Measurements from ENCODE around the gene RBM33. TPM values are rescaled to one million over a fixed set of nuclear protein-coding genes. Genes with fewer than 3 reads are reported as not detected.

RBM33 gene
- total RNA-seq, 1 donor from 2014 or later = 40.6 TPM

- DNase-seq (ENCODE audit: low spot score) (no peak), ATAC-seq (no peak)
Measured at GRCh38 chr7:155804897-155805825, 160.7 kb downstream of the RBM33 start.

GRCh38 chr7:155805826-155806095 lies 161.3 kb downstream of the RBM33 start:
- DNase-seq (ENCODE audit: low spot score) = no peak

DNA sequence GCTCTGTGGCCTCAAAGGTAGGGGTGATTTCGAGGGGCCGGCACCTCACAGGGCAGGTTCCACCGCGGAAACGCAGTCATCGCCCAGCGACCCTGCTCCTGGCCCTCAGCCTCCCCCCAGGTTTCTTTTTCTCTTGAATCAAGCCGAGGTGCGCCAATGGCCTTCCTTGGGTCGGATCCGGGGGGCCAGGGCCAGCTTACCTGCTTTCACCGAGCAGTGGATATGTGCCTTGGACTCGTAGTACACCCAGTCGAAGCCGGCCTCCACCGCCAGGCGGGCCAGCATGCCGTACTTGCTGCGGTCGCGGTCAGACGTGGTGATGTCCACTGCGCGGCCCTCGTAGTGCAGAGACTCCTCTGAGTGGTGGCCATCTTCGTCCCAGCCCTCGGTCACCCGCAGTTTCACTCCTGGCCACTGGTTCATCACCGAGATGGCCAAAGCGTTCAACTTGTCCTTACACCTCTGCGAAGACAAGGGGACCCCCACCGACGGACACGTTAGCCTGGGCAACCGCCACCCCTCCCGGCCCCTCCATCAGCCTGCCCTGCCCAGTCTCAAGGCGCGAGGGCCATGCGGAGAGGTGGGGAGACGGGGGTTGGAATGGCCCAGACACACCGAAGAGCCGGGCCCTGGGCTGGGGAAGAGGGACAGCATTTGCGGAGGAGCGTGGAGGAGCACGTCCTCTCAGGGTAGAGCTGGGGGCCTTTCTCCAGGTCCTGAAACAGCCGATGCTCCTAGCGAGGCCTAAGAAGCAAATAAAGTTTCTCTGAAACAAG lies 161.8 kb downstream of the RBM33 start:
- ATAC-seq = no peak

More at GRCh38 chr7:155805826-155806095, 161.3 kb downstream of the RBM33 start:
- no peak for ATAC-seq

GRCh38 chr7:155807065-155807671 lies 162.7 kb downstream of the RBM33 start:
- no peak for ATAC-seq
- DNase-seq (ENCODE audit: low spot score) = no peak

More for the DNA sequence above, 161.8 kb downstream of the RBM33 start:
- DNase-seq (ENCODE audit: low spot score) = no peak

- ATAC-seq = peak; percentile 53
- DNase-seq (ENCODE audit: low spot score) = peak; percentile 87
Measured at GRCh38 chr7:155807789-155808548, 163.5 kb downstream of the RBM33 start.

DNA sequence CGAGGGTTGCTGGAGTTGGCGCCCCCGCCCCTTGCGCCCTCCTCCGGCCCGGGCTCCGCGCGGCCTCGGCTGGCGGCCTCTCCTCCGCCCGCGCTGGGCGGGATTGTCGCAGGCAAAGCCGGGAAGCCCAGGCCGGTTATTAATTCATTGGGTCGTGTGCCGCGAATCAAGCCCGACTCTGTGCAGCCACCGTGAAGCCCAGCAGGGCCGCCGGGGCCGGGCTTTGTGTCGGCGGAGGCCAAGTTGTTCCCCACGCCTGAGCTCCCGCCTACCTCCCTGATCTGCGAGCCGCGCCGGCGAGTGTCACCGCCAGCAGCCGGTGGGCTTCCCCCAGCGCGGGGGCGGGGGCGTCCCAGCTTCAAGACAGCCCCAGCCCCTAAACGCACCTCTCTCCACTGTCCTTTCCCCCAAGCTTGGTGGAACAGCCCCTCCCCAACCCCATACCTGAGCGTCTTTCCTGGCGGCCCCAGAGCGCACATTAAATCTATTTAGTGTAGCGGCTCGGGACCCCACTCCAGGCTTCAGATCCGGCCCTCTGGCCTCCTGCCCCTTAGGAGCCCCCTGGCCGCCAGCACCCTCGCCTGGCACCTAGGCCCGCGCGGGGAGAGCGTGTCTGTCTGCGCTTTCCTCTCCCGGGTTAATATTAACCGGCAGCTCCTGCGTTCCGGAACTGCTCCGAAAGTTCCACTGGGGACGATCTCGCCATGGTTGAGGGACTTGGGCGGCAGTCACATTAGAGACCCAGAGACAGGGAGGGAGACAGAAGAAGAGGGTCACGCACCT lies 164.3 kb downstream of the RBM33 start:
- ATAC-seq (peak; percentile 69), DNase-seq (ENCODE audit: low spot score) (peak; percentile 86)

DNA sequence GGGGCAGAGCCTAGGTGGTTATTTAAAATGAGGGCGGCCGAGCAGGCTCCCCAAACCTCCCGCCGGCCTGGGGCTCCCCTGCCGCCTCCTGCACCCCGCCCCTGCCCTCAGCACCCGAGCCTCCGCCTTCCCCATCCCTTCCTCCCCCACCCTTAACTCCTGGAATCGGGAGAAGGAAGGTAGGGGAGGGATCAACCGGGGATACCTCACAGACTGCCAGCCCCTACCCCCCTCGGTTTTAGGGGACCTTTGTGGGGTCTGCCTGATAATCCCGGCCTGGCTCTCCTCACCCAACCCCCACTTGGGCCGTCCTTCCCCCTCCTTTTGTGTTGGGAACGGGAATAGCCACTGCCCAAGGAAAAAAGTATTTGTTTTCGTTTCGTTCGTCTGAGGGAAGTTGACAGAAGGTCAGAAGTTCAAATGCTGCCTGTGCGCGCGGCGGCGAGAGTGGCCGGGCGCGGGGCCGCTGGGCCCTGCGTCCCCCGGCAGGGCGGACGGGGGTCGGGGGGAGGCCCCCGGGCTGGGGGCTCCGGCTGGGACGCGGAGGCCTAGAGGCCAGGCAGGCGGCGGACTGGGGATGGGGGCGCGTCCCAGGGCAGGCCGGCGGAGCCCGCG lies 165.0 kb downstream of the RBM33 start:
- ATAC-seq = peak; percentile 54
- DNase-seq (ENCODE audit: low spot score) = no peak

DNA sequence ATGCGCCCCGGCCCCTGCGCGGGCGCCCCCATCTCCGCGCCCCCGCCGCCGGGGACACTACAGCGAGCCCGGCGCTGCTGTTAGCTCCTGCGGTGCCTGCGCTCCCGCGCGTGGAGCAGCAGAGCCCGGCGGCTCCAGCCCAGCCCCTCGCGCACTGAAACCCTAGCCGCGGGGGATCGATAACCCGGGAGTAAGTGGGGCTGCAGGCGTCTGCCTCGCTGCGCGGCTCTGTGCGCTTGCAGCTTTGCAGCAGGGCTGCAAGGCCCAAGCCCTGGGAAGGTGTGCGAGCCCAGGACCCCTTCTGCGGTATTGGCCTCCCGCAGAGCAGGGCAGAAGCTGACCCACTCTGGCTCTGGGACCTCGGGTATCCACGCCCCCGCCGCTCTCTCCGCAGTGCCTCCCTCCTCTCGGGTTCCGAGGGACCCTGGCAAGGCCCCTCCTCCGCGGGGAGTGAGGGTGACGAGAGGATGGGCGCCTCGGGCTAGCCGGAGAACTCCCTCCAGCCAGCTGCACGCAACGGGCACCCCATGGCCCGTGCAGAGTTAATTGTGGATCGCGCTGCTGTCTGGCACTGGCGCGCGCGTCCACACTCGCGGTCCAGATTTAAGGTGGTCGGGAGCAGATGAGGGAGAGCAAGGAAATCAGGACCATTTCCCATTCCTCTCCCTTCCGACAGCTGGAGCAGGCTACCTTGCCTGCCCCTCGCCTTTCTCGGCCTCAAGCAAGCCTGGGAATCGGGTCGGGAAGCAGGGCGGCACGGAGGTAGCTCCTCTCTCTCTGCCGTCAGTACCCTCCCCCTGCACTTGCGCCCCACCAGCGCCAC lies 165.7 kb downstream of the RBM33 start:
- DNase-seq (ENCODE audit: low spot score) (no peak), ATAC-seq (peak; percentile 23)

- no peak for DNase-seq (ENCODE audit: low spot score)
- ATAC-seq = no peak
Measured at GRCh38 chr7:155810770-155811559, 166.5 kb downstream of the RBM33 start.

DNA sequence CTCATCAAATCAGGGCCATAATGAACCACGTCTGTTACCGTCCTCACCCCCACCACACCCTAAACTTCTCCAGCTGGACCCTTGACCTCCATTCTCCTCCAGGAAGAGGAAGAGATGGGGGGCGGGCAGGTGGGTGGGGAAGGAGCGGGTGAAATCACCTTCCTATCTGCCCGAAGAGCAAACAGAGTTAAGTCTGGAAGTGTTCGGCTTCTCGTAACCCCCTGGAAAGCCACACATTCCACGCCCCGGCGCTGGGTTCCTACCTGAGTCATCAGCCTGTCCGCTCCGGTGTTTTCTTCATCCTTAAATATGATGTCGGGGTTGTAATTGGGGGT lies 167.1 kb downstream of the RBM33 start:
- ATAC-seq (no peak), DNase-seq (ENCODE audit: low spot score) (no peak)

- ATAC-seq = no peak
- DNase-seq (ENCODE audit: low spot score) = no peak
Measured at GRCh38 chr7:155811895-155812761, 167.7 kb downstream of the RBM33 start, which contains the start of gene SHH. Gene SHH, minus strand, starts transcription at chr7:155812463. Its CDS starts 341 bp downstream, at chr7:155812122.

GRCh38 chr7:155813125-155813524 lies 168.7 kb downstream of the RBM33 start:
- DNase-seq (ENCODE audit: low spot score) = peak; percentile 59
- no peak for ATAC-seq

DNA sequence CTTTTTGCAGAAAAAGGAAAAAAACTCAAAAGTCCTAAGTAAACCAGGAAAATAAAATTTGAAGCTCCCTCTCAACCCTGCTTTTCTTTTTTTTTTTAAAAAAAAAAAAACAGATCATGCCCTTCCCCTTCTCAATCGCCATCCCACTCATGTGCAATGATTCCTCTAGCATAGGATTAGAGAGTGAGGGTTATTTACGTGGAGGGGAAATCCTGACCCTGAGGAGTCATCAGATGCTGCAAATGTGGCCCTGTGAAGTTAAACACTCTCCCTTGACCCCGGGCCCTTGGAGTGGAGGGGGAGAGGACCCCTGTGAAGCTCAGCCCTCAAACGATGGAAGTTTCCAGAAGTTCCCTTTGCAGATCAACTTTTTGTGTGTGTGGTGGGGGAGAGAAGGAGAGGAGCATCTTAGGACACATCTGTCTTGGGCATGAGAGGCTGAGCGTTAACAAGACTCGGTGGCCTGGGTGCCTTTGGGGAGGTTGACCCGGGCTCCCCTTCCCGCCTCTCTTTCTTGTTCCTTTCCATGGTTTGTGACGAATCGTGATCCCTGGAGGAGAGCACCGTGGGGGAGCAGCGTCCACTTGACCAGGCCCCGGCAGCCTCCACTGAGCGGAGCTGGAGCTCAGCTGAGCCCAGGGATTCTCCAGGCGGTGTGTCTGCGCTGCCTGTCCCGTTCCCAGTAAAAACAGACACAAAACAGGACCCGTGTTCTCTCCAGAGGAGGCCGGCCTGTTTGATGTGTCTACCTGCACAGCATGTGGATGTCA lies 169.3 kb downstream of the RBM33 start:
- DNase-seq (ENCODE audit: low spot score) (no peak), ATAC-seq (no peak)

DNA sequence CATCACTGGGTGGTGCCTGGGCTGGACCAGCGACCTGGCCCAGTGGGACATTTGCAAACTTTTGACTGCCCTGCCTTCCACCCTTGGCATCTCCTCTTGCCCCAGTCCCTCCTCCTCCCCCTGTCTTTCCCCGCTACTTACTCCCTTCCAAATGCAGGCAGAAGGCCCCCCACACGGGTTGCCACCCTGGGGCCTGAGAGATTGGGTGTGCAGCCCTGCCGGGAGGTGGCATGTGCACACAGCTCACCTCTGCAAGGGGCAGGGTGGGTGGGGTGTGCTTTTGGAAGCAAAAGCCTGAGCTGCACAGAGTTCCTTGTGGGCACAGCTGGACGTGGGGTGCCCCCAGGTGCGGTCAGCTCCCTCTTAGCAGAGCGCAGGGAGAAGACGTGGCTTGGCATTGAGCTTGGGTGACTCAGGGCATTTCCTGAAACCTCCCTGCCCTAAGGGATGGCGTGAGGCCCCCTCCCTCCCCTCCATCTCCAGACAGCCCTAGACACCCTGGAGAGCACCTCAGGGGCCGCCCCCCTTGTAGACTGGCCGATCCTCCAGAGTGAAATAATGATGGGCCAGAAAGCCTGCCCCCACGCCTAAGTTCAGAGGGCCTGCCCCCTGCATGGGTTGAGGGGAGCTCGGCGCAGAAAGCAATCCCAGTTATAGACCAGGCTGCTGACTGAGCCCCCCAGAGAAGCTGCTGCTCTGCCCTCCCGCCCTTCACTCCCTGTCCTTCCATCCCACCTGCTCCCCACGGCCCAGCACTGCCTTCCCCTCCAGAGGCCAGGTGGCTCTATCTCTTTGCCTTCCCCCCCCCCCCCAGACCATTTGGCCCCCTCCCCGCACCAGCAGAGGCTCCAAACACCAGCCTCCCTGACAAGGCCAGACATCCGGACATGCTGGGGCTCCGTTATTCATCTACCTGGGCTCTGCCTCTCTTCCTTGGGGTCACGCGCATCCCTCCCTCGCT lies 170.1 kb downstream of the RBM33 start:
- ATAC-seq = no peak
- no peak for DNase-seq (ENCODE audit: low spot score)
